HepG2 (cell line): ENCODE measurements around the gene SPAG4. TPM values are rescaled to one million over a fixed set of nuclear protein-coding genes. Genes with fewer than 3 reads are reported as not detected.

Experiments
- FOXA3 ChIP-seq: IDR thresholded peaks from 2 replicates; pipeline ENCODE4 v1.6.1; 2016; ENCODE audit warnings: missing genetic modification reagents, missing compliant biosample characterization
- HOXA7 ChIP-seq: sonication (generic); formaldehyde crosslinking; IDR thresholded peaks from 2 replicates; pipeline ENCODE4 v1.8.1; 2022; ENCODE audit warnings: mild to moderate bottlenecking, missing genetic modification reagents, moderate library complexity
- KLF11 ChIP-seq: IDR thresholded peaks from 2 replicates; pipeline ENCODE4 v1.6.1; 2016; ENCODE audit warnings: missing compliant biosample characterization
- NAIF1 ChIP-seq: sonication (generic); formaldehyde crosslinking; IDR thresholded peaks from 2 replicates; pipeline ENCODE4 v1.5.0; 2020; ENCODE audit warnings: mild to moderate bottlenecking, missing genetic modification reagents, borderline replicate concordance
- POLR2AphosphoS2 ChIP-seq: IDR thresholded peaks from 2 replicates; pipeline ENCODE4 v1.6.1; 2011; ENCODE audit warnings: low read depth, low read length, improper control_type of control experiment
- SIN3B ChIP-seq: fragments of 150-350 bp; IDR thresholded peaks from 2 replicates; pipeline ENCODE4 v1.6.1; 2014; ENCODE audit warnings: low read length
- SMYD3 ChIP-seq: sonication (generic); formaldehyde crosslinking; IDR thresholded peaks from 2 replicates; pipeline ENCODE4 v1.8.1; 2023; ENCODE audit warnings: mild to moderate bottlenecking, missing genetic modification reagents
- SP140L ChIP-seq: sonication (generic); formaldehyde crosslinking; IDR thresholded peaks from 2 replicates; pipeline ENCODE4 v1.4.0; 2020; ENCODE audit warnings: missing genetic modification reagents, borderline replicate concordance
- TOPORS ChIP-seq: sonication (generic); formaldehyde crosslinking; IDR thresholded peaks from 2 replicates; pipeline ENCODE4 v1.8.0; 2023; ENCODE audit warnings: mild to moderate bottlenecking, missing genetic modification reagents
- ZNF317 ChIP-seq: sonication (generic); formaldehyde crosslinking; IDR thresholded peaks from 2 replicates; pipeline ENCODE4 v1.5.0; 2020; ENCODE audit warnings: mild to moderate bottlenecking, missing genetic modification reagents
- ZNF333 ChIP-seq: sonication (generic); formaldehyde crosslinking; IDR thresholded peaks from 2 replicates; pipeline ENCODE4 v1.4.0; 2020; ENCODE audit warnings: mild to moderate bottlenecking, missing genetic modification reagents, borderline replicate concordance
- ZNF446 ChIP-seq: sonication (generic); formaldehyde crosslinking; IDR thresholded peaks from 2 replicates; pipeline ENCODE4 v1.5.0; 2020; ENCODE audit warnings: mild to moderate bottlenecking, missing genetic modification reagents
- ZNF7 ChIP-seq: IDR thresholded peaks from 2 replicates; pipeline ENCODE4 v1.6.1; 2016; ENCODE audit warnings: missing biosample characterization, missing genetic modification reagents
- ZNF709 ChIP-seq: sonication (generic); formaldehyde crosslinking; IDR thresholded peaks from 2 replicates; pipeline ENCODE4 v1.5.0; 2020; ENCODE audit warnings: mild to moderate bottlenecking, missing genetic modification reagents
- polyA plus RNA-seq, 8 experiments: library from polyadenylated mRNA; depleted of rRNA in 3 of 8; stranded (reverse) in 7 of 8; unstranded in 1 of 8; fragments of >200 nt; fragmentation: Illumina TruSeq in 4 of 8; extraction: Trizol in 4 of 8; gene quantifications; 2 replicates each; pipeline versions ENCODE4 v1.2.1 to v1.2.3, GENCODE V29; 2011 to 2016; ENCODE audit warnings: low read depth in 4 of 8, missing spikeins in 1 of 8, mixed read lengths in 1 of 8; ENCODE audit not compliant: insufficient read depth in 1 of 8
- total RNA-seq, 5 experiments: library from RNA; depleted of rRNA; stranded (reverse); fragments of >200 nt; fragmentation: Illumina TruSeq; extraction: Trizol; gene quantifications; 2 replicates each; pipeline ENCODE4 v1.2.3, GENCODE V29; 2016; ENCODE audit warnings: low read depth in 1 of 5
- TF ChIP-seq, protein P1 (sequence below): sonication (generic); formaldehyde crosslinking; IDR thresholded peaks from 2 replicates; pipeline ENCODE4 v1.5.0; 2020; ENCODE audit warnings: missing genetic modification reagents
- TF ChIP-seq, protein P2 (sequence below): sonication (generic); formaldehyde crosslinking; IDR thresholded peaks from 2 replicates; pipeline ENCODE4 v1.4.0; 2020; ENCODE audit warnings: mild to moderate bottlenecking, missing genetic modification reagents
- TF ChIP-seq, protein P3 (sequence below): sonication (generic); formaldehyde crosslinking; IDR thresholded peaks from 2 replicates; pipeline ENCODE4 v1.5.1; 2020; ENCODE audit warnings: missing genetic modification reagents, mild to moderate bottlenecking, borderline replicate concordance
- TF ChIP-seq, protein P4 (sequence below): sonication (generic); formaldehyde crosslinking; IDR thresholded peaks from 2 replicates; pipeline ENCODE4 v1.5.0; 2020; ENCODE audit warnings: missing genetic modification reagents

SPAG4 gene
- total and polyA plus RNA-seq, 2 of the 13 experiments (the other 11 are each of a cell fraction or from before 2014, with no cell fraction given): 5.8 to 137 TPM

DNA sequence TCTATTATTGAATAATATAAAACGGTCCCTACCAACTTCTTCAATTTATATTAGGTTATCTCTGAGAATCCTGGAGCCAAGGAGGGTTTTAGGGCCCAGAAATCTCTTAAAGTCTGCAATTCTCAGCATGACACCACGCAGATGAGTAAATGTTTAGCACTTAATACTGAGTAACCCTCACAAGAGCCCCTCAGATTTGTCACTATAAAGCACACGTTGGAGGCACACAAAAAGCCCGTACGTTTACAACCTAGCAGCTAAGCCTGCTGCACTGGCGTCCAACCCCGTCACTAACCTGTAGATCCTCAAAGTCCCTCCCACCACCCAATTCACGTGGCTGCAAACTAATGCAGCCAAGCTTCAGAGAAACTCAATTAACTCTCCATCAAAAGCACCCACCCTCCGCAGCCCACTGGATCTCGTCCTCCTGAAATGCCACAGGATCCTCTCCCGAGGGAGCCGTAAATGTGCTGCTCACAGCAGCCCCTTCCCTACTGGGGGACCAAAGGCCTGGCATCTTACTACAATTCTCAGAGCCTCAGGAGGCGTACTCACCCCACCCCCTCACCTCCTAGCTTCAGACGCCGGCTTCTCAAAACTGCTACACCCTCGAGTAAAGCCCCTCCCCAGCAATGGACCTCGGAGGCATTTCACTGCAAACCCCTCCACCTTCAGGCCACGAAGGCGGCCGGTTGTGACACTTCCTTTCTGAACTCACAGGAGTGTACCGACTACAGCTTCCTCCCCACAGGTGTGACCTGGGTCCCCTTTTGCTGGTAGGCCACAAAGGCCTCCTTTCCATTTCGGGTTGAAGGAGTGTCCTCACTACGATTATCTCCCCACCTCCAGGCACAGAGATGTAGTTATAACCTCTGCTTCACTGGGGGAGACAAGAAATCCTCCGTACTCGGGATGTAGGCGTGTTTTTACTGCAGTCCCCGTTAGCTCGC is 48.2 kb downstream of the SPAG4 start (continued):
- TF ChIP-seq, protein P1, sequence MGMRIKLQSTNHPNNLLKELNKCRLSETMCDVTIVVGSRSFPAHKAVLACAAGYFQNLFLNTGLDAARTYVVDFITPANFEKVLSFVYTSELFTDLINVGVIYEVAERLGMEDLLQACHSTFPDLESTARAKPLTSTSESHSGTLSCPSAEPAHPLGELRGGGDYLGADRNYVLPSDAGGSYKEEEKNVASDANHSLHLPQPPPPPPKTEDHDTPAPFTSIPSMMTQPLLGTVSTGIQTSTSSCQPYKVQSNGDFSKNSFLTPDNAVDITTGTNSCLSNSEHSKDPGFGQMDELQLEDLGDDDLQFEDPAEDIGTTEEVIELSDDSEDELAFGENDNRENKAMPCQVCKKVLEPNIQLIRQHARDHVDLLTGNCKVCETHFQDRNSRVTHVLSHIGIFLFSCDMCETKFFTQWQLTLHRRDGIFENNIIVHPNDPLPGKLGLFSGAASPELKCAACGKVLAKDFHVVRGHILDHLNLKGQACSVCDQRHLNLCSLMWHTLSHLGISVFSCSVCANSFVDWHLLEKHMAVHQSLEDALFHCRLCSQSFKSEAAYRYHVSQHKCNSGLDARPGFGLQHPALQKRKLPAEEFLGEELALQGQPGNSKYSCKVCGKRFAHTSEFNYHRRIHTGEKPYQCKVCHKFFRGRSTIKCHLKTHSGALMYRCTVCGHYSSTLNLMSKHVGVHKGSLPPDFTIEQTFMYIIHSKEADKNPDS (CRISPR knock-in tag): 0 out of 2 replicates have a peak, but pooled peaks have one; percentile 50
- TF ChIP-seq TOPORS (CRISPR knock-in tag) (peak; percentile 10; the same call in 1 of the 2 replicates), ZNF446 (CRISPR knock-in tag) (peak; percentile 44), NAIF1 (CRISPR knock-in tag) (0 out of 2 replicates have a peak, but pooled peaks have one; percentile 9), POLR2AphosphoS2 (0 out of 2 replicates have a peak, but pooled peaks have one; percentile 17), ZNF709 (CRISPR knock-in tag) (peak; percentile 55; the same call in 1 of the 2 replicates), SIN3B (0 out of 2 replicates have a peak, but pooled peaks have one; percentile 16), ZNF333 (CRISPR knock-in tag) (peak; percentile 19), FOXA3 (0 out of 2 replicates have a peak, but pooled peaks have one; percentile 1), ZNF7 (CRISPR knock-in tag) (no peak; the same call in 1 of the 2 replicates), KLF11 (CRISPR knock-in tag) (0 out of 2 replicates have a peak, but pooled peaks have one; percentile 29), SP140L (CRISPR knock-in tag) (peak; percentile 90; the same call in 1 of the 2 replicates), HOXA7 (CRISPR knock-in tag) (0 out of 2 replicates have a peak, but pooled peaks have one; percentile 3), ZNF317 (CRISPR knock-in tag) (peak; percentile 16), SMYD3 (CRISPR knock-in tag) (0 out of 2 replicates have a peak, but pooled peaks have one; percentile 1)
- TF ChIP-seq, protein P2, sequence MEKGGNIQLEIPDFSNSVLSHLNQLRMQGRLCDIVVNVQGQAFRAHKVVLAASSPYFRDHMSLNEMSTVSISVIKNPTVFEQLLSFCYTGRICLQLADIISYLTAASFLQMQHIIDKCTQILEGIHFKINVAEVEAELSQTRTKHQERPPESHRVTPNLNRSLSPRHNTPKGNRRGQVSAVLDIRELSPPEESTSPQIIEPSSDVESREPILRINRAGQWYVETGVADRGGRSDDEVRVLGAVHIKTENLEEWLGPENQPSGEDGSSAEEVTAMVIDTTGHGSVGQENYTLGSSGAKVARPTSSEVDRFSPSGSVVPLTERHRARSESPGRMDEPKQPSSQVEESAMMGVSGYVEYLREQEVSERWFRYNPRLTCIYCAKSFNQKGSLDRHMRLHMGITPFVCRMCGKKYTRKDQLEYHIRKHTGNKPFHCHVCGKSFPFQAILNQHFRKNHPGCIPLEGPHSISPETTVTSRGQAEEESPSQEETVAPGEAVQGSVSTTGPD (CRISPR knock-in tag): peak; percentile 58; the same call in 1 of the 2 replicates
- TF ChIP-seq, protein P3, sequence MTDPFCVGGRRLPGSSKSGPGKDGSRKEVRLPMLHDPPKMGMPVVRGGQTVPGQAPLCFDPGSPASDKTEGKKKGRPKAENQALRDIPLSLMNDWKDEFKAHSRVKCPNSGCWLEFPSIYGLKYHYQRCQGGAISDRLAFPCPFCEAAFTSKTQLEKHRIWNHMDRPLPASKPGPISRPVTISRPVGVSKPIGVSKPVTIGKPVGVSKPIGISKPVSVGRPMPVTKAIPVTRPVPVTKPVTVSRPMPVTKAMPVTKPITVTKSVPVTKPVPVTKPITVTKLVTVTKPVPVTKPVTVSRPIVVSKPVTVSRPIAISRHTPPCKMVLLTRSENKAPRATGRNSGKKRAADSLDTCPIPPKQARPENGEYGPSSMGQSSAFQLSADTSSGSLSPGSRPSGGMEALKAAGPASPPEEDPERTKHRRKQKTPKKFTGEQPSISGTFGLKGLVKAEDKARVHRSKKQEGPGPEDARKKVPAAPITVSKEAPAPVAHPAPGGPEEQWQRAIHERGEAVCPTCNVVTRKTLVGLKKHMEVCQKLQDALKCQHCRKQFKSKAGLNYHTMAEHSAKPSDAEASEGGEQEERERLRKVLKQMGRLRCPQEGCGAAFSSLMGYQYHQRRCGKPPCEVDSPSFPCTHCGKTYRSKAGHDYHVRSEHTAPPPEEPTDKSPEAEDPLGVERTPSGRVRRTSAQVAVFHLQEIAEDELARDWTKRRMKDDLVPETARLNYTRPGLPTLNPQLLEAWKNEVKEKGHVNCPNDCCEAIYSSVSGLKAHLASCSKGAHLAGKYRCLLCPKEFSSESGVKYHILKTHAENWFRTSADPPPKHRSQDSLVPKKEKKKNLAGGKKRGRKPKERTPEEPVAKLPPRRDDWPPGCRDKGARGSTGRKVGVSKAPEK (CRISPR knock-in tag): peak; percentile 38; the same call in 1 of the 2 replicates
- TF ChIP-seq, protein P4, sequence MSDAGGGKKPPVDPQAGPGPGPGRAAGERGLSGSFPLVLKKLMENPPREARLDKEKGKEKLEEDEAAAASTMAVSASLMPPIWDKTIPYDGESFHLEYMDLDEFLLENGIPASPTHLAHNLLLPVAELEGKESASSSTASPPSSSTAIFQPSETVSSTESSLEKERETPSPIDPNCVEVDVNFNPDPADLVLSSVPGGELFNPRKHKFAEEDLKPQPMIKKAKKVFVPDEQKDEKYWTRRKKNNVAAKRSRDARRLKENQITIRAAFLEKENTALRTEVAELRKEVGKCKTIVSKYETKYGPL (CRISPR knock-in tag): no peak
